HG03095 (cell line): ENCODE data around the gene ST7.

ENCODE experiments used
- ATAC-seq: cut with Tn5 transposase; IDR thresholded peaks from one replicate; pipeline ENCODE4 v1.9.1; 2021; ENCODE audit warnings: moderate library complexity; ENCODE audit not compliant: unreplicated experiment

Gene ST7

GRCh38 chr7:117061751-117062150 lies 108.5 kb downstream of the ST7 start:
- ATAC-seq: no peak

DNA sequence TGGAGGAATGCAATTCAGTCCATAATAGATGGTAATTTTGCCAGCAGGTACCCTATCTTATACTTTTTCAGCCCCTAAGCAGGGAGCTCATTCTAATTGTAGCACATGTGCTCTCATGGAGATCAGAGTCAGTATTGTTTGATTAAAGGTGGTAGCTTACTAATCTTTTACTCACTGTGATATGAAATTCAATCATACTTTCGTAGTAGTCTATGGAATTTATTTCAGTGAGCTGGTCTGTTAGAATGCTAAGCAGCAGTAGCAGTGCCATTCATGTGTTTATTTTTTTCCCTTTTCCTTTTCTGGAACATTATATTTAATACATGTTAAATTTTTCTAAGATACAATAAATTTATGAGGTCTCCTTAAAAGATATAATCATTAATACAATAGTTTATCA lies 109.0 kb downstream of the ST7 start:
- ATAC-seq: no peak

GRCh38 chr7:117064688-117065087 lies 111.4 kb downstream of the ST7 start:
- ATAC-seq: no peak

DNA sequence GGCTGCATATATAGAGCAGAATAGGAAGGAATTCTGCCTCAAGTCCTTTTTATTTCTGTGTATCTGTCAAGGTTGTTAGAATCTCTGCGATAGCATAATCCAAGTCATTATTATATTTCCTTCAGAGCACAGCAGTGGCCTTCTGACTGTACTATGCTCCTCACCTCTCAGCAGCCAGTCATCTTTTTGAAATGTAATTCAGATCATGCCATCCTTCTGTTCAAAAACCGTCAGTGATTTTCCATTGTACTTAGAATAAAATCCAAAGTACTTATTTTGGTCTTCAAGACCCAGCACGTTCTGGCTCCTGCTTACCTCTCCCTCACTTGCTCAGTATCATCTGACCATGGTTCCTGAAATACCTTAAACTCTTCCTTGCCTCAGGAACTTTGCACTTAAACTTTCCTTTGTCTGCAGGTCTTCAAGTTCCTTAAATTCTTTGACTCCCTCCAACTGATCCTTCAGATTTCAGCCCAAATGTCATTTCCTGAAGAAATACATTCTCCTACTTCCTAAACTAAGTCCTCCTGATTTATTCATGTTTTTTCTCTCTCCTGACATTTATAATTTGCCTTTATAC lies 112.4 kb downstream of the ST7 start:
- no peak for ATAC-seq

DNA sequence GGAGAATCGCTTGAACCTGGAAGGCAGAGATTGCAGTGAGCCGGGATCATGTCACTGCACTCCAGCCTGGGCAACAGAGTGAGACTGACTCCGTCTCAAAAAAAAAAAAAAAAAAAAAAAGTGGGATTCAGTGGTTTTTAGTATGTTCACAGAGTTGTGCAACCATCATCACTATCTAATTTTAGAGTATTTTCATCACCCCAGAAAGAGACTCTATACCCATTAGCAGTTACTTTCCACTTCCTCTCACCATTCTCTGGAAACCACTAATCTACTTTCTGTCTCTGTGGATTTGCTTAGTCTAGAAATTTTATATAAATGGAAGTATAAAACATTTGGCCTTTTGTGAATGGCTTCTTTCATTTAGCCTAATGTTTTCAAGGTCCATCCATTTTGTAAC lies 113.4 kb downstream of the ST7 start:
- no peak for ATAC-seq

DNA sequence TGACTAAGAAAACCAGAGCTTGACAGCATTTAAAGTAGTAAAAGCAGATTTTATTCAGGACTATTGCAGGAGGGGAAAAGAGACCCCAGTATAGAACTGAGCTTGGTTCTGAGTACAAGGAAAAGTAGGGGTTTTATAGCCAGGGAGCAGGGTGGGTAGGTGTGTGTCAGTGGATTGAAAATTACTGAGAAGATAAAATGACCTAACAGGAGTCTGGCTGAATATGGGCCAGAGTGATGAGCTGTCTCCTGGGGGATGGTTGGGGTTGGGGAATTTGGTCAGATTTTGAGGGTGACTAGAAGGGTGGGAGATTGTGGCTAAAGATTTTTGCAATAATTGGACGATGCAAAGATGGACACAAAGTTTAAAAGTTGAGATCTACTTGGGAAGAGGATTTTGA lies 114.0 kb downstream of the ST7 start:
- no peak for ATAC-seq

DNA sequence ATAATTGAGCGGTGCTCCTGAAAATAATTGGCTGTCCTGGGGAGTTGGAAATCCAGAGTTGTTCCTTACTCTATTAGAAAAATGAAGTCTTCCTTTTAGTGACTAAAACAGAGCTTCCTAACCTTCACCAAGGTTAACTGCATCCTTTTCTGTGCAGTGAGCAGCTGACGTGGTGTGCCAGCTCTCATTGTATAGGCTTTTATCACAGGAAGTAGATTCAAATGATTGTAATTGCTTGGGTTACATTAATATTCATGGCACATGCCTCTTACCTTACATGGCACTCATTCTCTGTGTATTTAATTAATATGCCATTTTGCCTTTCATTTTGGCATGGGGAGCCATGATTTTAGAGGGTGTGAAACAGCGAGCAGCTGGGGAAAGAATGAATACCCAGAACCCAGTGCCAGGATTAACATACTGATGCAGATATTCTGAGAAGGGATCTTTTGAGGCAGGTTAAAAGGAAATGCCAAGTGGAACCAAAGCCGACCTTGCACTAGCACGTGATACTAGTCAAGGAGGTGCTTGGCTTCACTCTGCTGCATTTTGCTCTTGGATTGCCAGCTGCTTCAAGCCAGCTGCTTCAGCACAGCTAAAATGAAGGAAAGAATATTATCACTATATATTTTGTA lies 115.3 kb downstream of the ST7 start:
- ATAC-seq: no peak

GRCh38 chr7:117069379-117069778 lies 116.1 kb downstream of the ST7 start:
- no peak for ATAC-seq

DNA sequence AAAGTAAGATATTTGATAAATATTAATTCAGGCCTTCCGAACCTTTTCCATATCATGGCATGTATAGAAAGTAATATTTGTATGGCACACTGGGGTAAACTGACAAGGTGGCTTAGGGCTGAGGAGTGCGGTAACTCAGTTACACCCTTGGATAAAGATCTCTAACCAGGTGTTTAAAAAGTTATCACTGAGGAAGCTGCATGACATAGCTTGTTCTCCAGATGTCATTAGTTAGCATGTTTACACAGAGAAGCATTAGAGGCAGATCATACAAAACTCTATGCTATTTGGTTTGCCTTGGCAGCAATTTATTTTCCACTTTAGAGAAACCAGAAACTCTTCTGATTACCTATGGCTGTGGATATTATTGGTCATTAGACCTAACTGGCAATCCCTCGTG lies 118.2 kb downstream of the ST7 start:
- ATAC-seq: no peak

DNA sequence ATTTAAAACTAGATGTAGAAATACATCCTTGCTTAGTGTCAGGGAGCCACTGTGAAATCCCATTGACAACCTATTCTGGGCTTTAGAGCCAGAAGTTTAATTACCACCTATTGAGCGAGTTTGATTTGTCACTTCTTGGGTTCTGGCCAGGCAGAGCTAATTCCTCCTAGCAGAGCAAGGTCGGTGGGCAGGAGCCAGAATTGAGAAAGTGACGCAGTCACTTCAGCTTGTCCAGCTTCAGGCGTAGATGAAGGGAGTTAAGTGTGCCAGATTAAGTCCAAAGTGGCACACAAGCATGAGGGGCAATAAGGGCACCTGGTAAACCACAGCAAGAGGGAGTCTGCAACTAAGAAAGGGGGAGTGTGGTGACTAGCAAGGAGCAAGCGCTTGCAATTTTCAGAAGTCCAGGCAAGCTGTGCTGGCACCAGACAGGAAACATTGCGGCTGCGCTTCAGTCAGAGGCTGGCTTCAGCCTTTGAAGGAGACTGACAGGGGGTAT lies 119.4 kb downstream of the ST7 start:
- ATAC-seq: no peak

GRCh38 chr7:117074378-117074777 lies 121.1 kb downstream of the ST7 start:
- no peak for ATAC-seq

- ATAC-seq: no peak
These were observed 122.6 kb downstream of the ST7 start for GRCh38 chr7:117075934-117076333.

GRCh38 chr7:117076426-117076943 lies 123.2 kb downstream of the ST7 start:
- no peak for ATAC-seq

DNA sequence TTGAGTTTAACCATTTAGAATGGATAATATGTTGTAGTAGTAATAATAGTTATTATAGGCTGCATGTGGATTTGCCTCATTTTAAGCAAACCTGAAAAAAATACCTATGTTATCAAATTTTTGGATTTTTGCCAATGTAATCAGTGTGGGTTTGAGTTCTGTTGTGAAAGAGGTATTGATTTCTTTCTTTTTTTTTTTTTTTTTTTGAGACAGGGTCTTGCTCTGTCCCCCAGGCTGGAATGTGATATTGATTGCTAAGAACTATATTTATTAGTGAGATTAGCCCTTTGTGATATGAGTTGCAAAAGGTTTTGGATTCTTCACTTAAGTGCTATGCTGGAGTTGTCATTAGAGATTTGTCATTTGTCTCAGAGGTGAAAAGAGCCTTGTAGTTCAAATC lies 124.4 kb downstream of the ST7 start:
- no peak for ATAC-seq

DNA sequence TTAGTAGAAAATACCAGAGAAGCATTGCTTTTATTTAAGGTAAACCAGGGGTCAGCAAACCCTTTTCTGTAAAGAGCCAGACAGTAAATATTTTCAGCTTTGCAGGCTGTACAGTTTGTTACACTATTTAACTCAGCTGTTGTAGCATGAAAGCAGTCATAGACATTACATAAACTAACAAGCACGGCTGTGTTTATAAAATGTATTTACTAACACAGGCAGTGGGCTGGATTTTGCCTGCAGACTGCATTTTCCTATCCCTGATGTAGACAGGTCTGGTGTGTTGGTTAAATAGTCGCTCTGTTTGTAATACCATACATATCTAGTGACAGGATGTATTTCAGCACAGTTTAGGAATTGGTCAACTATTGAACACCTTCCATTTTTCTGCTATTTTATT lies 129.3 kb downstream of the ST7 start:
- ATAC-seq: no peak

DNA sequence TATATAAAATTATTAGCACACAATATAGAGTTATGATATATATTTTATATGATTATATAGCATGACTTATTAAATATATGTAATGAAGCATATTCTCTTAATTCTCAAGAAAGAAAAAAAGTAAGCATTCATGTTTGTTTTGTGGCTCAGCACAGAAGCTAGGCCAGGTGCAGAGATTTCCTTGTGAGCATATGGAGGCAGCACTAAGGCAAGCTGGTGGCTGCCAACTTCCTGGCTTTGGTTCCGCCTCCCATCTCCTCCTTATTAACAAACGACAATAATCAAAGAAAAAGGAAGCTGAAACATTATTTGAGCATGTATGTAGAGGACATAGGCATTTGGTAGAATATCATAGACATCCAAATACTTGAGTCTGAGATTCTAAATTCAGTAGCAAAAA lies 130.3 kb downstream of the ST7 start:
- ATAC-seq: no peak

DNA sequence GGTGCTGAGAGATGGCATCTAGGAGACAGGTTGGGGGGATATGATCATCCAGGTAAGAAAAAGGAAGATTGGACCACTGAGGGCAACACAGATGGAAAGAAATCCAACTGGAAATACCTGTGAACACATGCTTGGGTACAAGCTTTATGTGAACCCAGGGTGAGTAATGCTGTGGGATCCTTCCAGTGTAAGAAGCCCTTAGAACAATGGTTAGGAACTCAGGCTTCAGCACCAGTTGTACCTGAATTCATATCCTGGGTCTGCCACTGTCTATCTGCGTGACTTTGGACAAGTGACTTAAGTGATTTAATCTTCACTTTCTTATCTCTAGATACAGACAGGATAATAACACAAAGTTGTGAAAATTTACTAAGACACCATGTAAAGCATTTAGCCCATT lies 131.0 kb downstream of the ST7 start:
- no peak for ATAC-seq

GRCh38 chr7:117085275-117085674 lies 132.0 kb downstream of the ST7 start:
- ATAC-seq: no peak

DNA sequence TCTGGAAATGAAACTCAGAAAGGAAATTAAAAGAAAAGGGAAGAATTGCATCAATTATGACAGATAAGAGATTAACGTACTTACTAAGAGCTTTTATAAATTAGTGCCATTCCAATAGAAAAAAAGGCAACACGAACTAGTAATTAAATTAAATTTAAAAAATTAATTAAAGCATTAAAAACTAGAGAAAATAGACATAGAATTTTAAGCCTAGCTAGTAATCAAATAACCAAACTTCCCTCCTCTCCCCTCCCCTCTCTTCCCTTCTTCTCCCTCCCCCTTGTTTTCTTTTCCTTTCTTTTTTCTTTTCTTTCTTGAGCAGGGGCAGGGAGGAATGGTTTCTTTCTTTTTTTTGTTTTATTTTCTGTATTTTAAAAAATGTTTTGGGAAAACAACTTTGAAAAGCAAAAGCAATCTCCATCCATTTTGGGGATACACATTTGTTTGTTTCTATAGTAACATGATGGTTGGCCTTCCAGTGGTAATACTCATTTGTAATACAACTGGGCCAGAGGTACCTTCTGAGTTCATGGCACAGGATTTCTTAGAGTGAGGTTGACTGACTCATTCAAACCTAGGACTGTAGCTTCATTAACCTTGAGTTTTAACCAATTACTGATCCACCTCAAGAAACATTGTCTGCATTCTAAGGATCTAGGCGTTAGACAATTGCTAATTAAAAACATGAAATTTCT lies 132.6 kb downstream of the ST7 start:
- no peak for ATAC-seq

GRCh38 chr7:117086788-117087187 lies 133.5 kb downstream of the ST7 start:
- ATAC-seq: no peak

GRCh38 chr7:117087639-117088396 lies 134.5 kb downstream of the ST7 start:
- ATAC-seq: no peak
